Thoracic aorta (tissue), 2 donors: ENCODE results near the gene CCNI2. TPM values are rescaled to one million over a fixed set of nuclear protein-coding genes. Genes with fewer than 3 reads are reported as not detected.

Experiments used
- ATAC-seq: fragments of 150-250 bp; one replicate; pipeline ENCODE4 v1.8.0; 2017; ENCODE audit warnings: low read depth; ENCODE audit not compliant: insufficient number of reproducible peaks, low FRiP score
- DNase-seq: peaks from one replicate; pipeline ENCODE4 v3.0.0-alpha.2; 2020; ENCODE audit warnings: low spot score
- H3K27ac ChIP-seq, 2 donors: fragments of 200-600 bp; sonication (generic); 1 replicate in 1 of 2; 2 replicates in 1 of 2; pipeline ENCODE4 v1.5.1; 2016; ENCODE audit warnings: mild to moderate bottlenecking in 2 of 2, moderate library complexity in 2 of 2
- H3K27me3 ChIP-seq: fragments of 200-600 bp; sonication (generic); replicated peaks from 2 replicates; pipeline ENCODE4 v1.6.0; 2016; ENCODE audit warnings: mild to moderate bottlenecking; ENCODE audit not compliant: insufficient read depth
- H3K36me3 ChIP-seq: fragments of 200-600 bp; sonication (generic); one replicate; pipeline ENCODE4 v1.5.1; 2016
- H3K4me1 ChIP-seq, 2 donors: fragments of 200-600 bp; sonication (generic); 1 replicate in 1 of 2; 2 replicates in 1 of 2; pipeline versions ENCODE4 v1.5.1 to v1.6.0; 2016; ENCODE audit warnings: low read depth in 2 of 2, mild to moderate bottlenecking in 1 of 2; ENCODE audit not compliant: control insufficient read depth in 1 of 2
- H3K4me3 ChIP-seq: fragments of 200-600 bp; sonication (generic); 2 replicates; pipeline ENCODE4 v1.5.1; 2016; ENCODE audit warnings: mild to moderate bottlenecking
- H3K9me3 ChIP-seq: fragments of 200-600 bp; sonication (generic); 2 replicates; pipeline ENCODE4 v1.5.1; 2016
- CTCF ChIP-seq: fragments of 200-600 bp; sonication (generic); IDR thresholded peaks from one replicate; pipeline ENCODE4 v1.5.1; 2019; ENCODE audit warnings: antibody characterized with exemption
- total RNA-seq, 2 donors: library from RNA; depleted of rRNA; stranded (reverse); fragments of >200 nt; gene quantifications; one replicate each; pipeline versions ENCODE4 v1.1.0 to v1.2.3, GENCODE V29; 2016

Gene CCNI2
- total RNA-seq, 2 donors from 2014 or later = not detected

- no peaks in the 10 kb centered on the region for H3K27me3 ChIP-seq
- no peaks in the 10 kb centered on the region for H3K36me3 ChIP-seq
- H3K4me1 ChIP-seq = peaks cover 0 to 5% of the 10 kb centered on the region in 2 donors
- TF ChIP-seq CTCF = no peak
- DNase-seq (no peak), ATAC-seq (no peak)
- no peak overlapping the region for H3K27ac ChIP-seq
- no peak overlapping the region for H3K4me3 ChIP-seq
- no peaks in the 10 kb centered on the region for H3K9me3 ChIP-seq
Measured at GRCh38 chr5:132750471-132751230, 3.4 kb downstream of the CCNI2 start.

- Histone ChIP-seq H3K9me3 (no peaks in the 10 kb centered on the region), H3K4me1 (peaks cover 0 to 5% of the 10 kb centered on the region in 2 donors), H3K4me3 (no peak overlapping the region), H3K27ac (no peak overlapping the region), H3K36me3 (no peaks in the 10 kb centered on the region), H3K27me3 (no peaks in the 10 kb centered on the region)
- TF ChIP-seq CTCF = no peak
- ATAC-seq (no peak), DNase-seq (no peak)
Measured at GRCh38 chr5:132751444-132751843, 4.2 kb downstream of the CCNI2 start.

GRCh38 chr5:132751971-132752580 lies 4.8 kb downstream of the CCNI2 start:
- no peak overlapping the region for H3K4me3 ChIP-seq
- TF ChIP-seq CTCF = no peak
- H3K27ac ChIP-seq = no peak overlapping the region
- H3K36me3 ChIP-seq = no peaks in the 10 kb centered on the region
- H3K9me3 ChIP-seq = no peaks in the 10 kb centered on the region
- peaks cover 0 to 1% of the 10 kb centered on the region in 2 donors for H3K4me1 ChIP-seq
- H3K27me3 ChIP-seq = no peaks in the 10 kb centered on the region
- ATAC-seq (no peak), DNase-seq (no peak)

- Histone ChIP-seq H3K9me3 (no peaks in the 10 kb centered on the region), H3K27me3 (no peaks in the 10 kb centered on the region), H3K36me3 (peaks cover 4% of the 10 kb centered on the region), H3K4me1 (no peaks in the 10 kb centered on the region), H3K4me3 (no peak overlapping the region), H3K27ac (no peak overlapping the region)
- ATAC-seq (no peak), DNase-seq (no peak)
- no peak for TF ChIP-seq CTCF
Measured at GRCh38 chr5:132752581-132753125, 5.4 kb downstream of the CCNI2 start.

- peaks cover 5% of the 10 kb centered on the region for H3K36me3 ChIP-seq
- DNase-seq = no peak
- TF ChIP-seq CTCF = no peak
- H3K27me3 ChIP-seq = no peaks in the 10 kb centered on the region
- H3K4me3 ChIP-seq = no peak overlapping the region
- no peak overlapping the region for H3K27ac ChIP-seq
- ATAC-seq = no peak
- no peaks in the 10 kb centered on the region for H3K4me1 ChIP-seq
- no peaks in the 10 kb centered on the region for H3K9me3 ChIP-seq
Measured at GRCh38 chr5:132753135-132753987, 6.1 kb downstream of the CCNI2 start.
